NT2/D1 (cell line): Measurements from ENCODE around the gene TAX1BP1.

ENCODE experiments used
- SUZ12 ChIP-seq: IDR thresholded peaks from 2 replicates; pipeline ENCODE4 v1.6.1; 2011; ENCODE audit not compliant: insufficient read length, insufficient read depth; ENCODE audit errors: extremely low read depth
- YY1 ChIP-seq: IDR thresholded peaks from 2 replicates; pipeline ENCODE4 v1.6.1; 2011; ENCODE audit not compliant: insufficient read length, insufficient read depth

GRCh38 chr7:27822245-27822644, 82.3 kb downstream of the TAX1BP1 start:
- no peak for TF ChIP-seq SUZ12
- no peak for TF ChIP-seq YY1
